GM12878 (cell line): Measurements from ENCODE around the gene TIMM10. TPM values are rescaled to one million over a fixed set of nuclear protein-coding genes. Genes with fewer than 3 reads are reported as not detected.

Source experiments
- ATAC-seq: fragments of 200-7000 bp; cut with Tn5 transposase; 3 replicates; pipeline ENCODE4 v1.9.1; 2020; ENCODE audit warnings: mild to moderate bottlenecking, moderate library complexity
- BruUV-seq: library from RNA; stranded (reverse); fragments of 400-500 nt; replicated peaks from 2 replicates; lab custom pipeline; 2021; lab: Mats Ljungman, UMichigan
- CTCF ChIA-PET: fragments of 300-600 bp; sonication (Branson Sonifier 250); formaldehyde crosslinking; extraction: SDS; loops from one replicate; lab custom pipeline; 2021; ENCODE audit warnings: inconsistent platforms; lab: Yijun Ruan, JAX
- POLR2A ChIA-PET: fragments of 350-600 bp; formaldehyde crosslinking; extraction: SDS; loops from one replicate; lab custom pipeline; 2021; ENCODE audit warnings: inconsistent platforms; lab: Charles Lee
- RAD21 ChIA-PET: fragments of 300-600 bp; sonication (Branson Sonifier 250); formaldehyde crosslinking; loops from one replicate; lab custom pipeline; 2023; ENCODE audit warnings: antibody characterized with exemption; ENCODE audit not compliant: unreplicated experiment; lab: Charles Lee
- SMC1A ChIA-PET: fragments of 300-600 bp; sonication (Branson Sonifier 250); formaldehyde crosslinking; loops from one replicate; lab custom pipeline; 2023; ENCODE audit not compliant: unreplicated experiment, uncharacterized antibody; lab: Charles Lee
- DNase-seq: peaks from one replicate; pipeline ENCODE4 v3.0.0-alpha.2; 2011; ENCODE audit warnings: low read depth, low spot score
- FAIRE-seq: peaks from 3 replicates; lab custom pipeline; 2011; peaks lifted over from hg19 to GRCh38; lab: Jason Lieb, UNC
- H2AFZ ChIP-seq: 2 replicates; pipeline ENCODE4 v1.6.0; 2011; ENCODE audit warnings: low read depth, low read length, control low read depth; ENCODE audit not compliant: control insufficient read depth
- H3K27ac ChIP-seq: 2 replicates; pipeline ENCODE4 v1.5.1; 2011; ENCODE audit warnings: control low read depth; ENCODE audit not compliant: control insufficient read depth, insufficient read depth
- H3K27me3 ChIP-seq, 2 experiments: replicated peaks in 1 of 2; 2 replicates each; pipeline versions ENCODE4 v1.6.0 to v1.6.1; 2011; ENCODE audit warnings: low read length in 1 of 2; ENCODE audit not compliant: control insufficient read depth in 2 of 2, insufficient read depth in 2 of 2
- H3K36me3 ChIP-seq, 2 experiments: 2 replicates each; pipeline ENCODE4 v1.5.1; 2011; ENCODE audit warnings: low read length in 1 of 2; ENCODE audit not compliant: control insufficient read depth in 2 of 2, insufficient read depth in 2 of 2
- H3K4me1 ChIP-seq: 2 replicates; pipeline ENCODE4 v1.6.1; 2011; ENCODE audit warnings: mild to moderate bottlenecking, low read length, moderate library complexity, mixed read lengths; ENCODE audit not compliant: control insufficient read depth, insufficient read depth
- H3K4me2 ChIP-seq: 2 replicates; pipeline ENCODE4 v1.6.0; 2011; ENCODE audit warnings: control low read depth; ENCODE audit not compliant: control insufficient read depth, insufficient read depth
- H3K4me3 ChIP-seq: fragments of 200-600 bp; sonication (generic); 2 replicates; pipeline ENCODE4 v1.5.1; 2016
- H3K79me2 ChIP-seq: 2 replicates; pipeline ENCODE4 v1.6.0; 2011; ENCODE audit warnings: low read length; ENCODE audit not compliant: control insufficient read depth, insufficient read depth
- H3K9ac ChIP-seq: 2 replicates; pipeline ENCODE4 v1.8.0; 2011; ENCODE audit warnings: low read length, control low read depth, mixed read lengths; ENCODE audit not compliant: control insufficient read depth, insufficient read depth
- H3K9me3 ChIP-seq: replicated peaks from 3 replicates; pipeline ENCODE4 v1.5.1; 2011; ENCODE audit warnings: mild to moderate bottlenecking, low read length; ENCODE audit not compliant: control insufficient read depth, insufficient read depth
- H4K20me1 ChIP-seq: 2 replicates; pipeline ENCODE4 v1.6.0; 2011; ENCODE audit not compliant: control insufficient read depth, insufficient read depth
- CBFB ChIP-seq: IDR thresholded peaks from 2 replicates; pipeline ENCODE4 v1.6.1; 2016; ENCODE audit warnings: antibody characterized with exemption, low read depth
- CBX3 ChIP-seq: fragments of 200-600 bp; sonication (generic); IDR thresholded peaks from 2 replicates; pipeline ENCODE4 v1.6.1; 2016; ENCODE audit warnings: low read depth, borderline replicate concordance
- MEF2A ChIP-seq: IDR thresholded peaks from 2 replicates; pipeline ENCODE4 v1.6.1; 2011; ENCODE audit warnings: low read depth, mild to moderate bottlenecking, low read length, moderate library complexity; ENCODE audit not compliant: insufficient read depth
- NR2F1 ChIP-seq: fragments of 450-650 bp; conservative IDR thresholded peaks from 2 replicates; pipeline ENCODE4 v1.6.1; 2017; ENCODE audit warnings: mild to moderate bottlenecking
- RAD21 ChIP-seq: IDR thresholded peaks from 2 replicates; pipeline ENCODE4 v1.6.1; 2011; ENCODE audit warnings: mild to moderate bottlenecking, low read depth, low read length, moderate library complexity; ENCODE audit not compliant: insufficient read depth
- STAT3 ChIP-seq: IDR thresholded peaks from 2 replicates; pipeline ENCODE4 v1.6.1; 2011; ENCODE audit warnings: low read depth, low read length, improper control_type of control experiment
- TCF3 ChIP-seq: IDR thresholded peaks from 2 replicates; pipeline ENCODE4 v1.6.1; 2012; ENCODE audit warnings: low read depth, mild to moderate bottlenecking, low read length, borderline replicate concordance; ENCODE audit not compliant: insufficient read depth
- ZNF217 ChIP-seq: fragments of 450-650 bp; IDR thresholded peaks from 2 replicates; pipeline ENCODE4 v1.6.1; 2017; ENCODE audit warnings: antibody characterized with exemption, mild to moderate bottlenecking
- WGBS: methylation state at CpG from one replicate; pipeline ENCODE4 v1.1.6; 2016; ENCODE audit warnings: low lambda C conversion rate; ENCODE audit not compliant: insufficient replicate concordance, insufficient coverage; ENCODE audit errors: missing lambda C conversion rate; 5-methylcytosine and 5-hydroxymethylcytosine counted together
- in situ Hi-C: fragments of 300-500 bp; cut with MboI; formaldehyde crosslinking; loops from 9 replicates; pipeline ENCODE4 v1.14.3; 2018; ENCODE audit warnings: mixed read lengths
- intact Hi-C: fragments of 100-400 bp; cut with micrococcal nuclease; formaldehyde crosslinking; loops from one replicate; pipeline ENCODE4 v1.14.2; 2022; ENCODE audit not compliant: unreplicated experiment
- polyA plus RNA-seq, 11 experiments: library from polyadenylated mRNA; depleted of rRNA in 4 of 11; unstranded in 6 of 11; stranded (reverse) in 5 of 11; fragments of >200 nt; fragmentation: Nextera tagmentation in 4 of 11; fragmentation: Illumina TruSeq in 1 of 11; extraction: Ambion mirVana in 4 of 11; extraction: Trizol in 1 of 11; gene quantifications; 1 replicate in 1 of 11; 2 replicates in 10 of 11; pipeline versions ENCODE4 v1.2.1 to v1.2.3, GENCODE V29; 2011 to 2016; ENCODE audit warnings: inconsistent platforms in 2 of 11, missing spikeins in 2 of 11, low read depth in 1 of 11
- total RNA-seq, 4 experiments: library from RNA; depleted of rRNA in 3 of 4; stranded (reverse); fragments of >200 nt in 3 of 4; fragmentation: Illumina TruSeq in 1 of 4; extraction: Trizol in 1 of 4; gene quantifications; 2 replicates each; pipeline versions ENCODE4 v1.2.1 to v1.2.3, GENCODE V29; 2013 to 2021
- TF ChIP-seq, protein P1 (sequence below): fragments of 450-650 bp; IDR thresholded peaks from 2 replicates; pipeline ENCODE4 v1.6.1; 2018; ENCODE audit warnings: mild to moderate bottlenecking, low read depth, moderate library complexity; ENCODE audit not compliant: partially characterized antibody
- TF ChIP-seq, protein P2 (sequence below): fragments of 450-650 bp; IDR thresholded peaks from 2 replicates; pipeline ENCODE4 v1.6.1; 2016; ENCODE audit warnings: mild to moderate bottlenecking

The TIMM10 gene
- total and polyA plus RNA-seq, 10 of the 15 experiments (the other 5 are each of a cell fraction or from before 2014, with no cell fraction given): 148 to 898 (median 206) TPM

DNA sequence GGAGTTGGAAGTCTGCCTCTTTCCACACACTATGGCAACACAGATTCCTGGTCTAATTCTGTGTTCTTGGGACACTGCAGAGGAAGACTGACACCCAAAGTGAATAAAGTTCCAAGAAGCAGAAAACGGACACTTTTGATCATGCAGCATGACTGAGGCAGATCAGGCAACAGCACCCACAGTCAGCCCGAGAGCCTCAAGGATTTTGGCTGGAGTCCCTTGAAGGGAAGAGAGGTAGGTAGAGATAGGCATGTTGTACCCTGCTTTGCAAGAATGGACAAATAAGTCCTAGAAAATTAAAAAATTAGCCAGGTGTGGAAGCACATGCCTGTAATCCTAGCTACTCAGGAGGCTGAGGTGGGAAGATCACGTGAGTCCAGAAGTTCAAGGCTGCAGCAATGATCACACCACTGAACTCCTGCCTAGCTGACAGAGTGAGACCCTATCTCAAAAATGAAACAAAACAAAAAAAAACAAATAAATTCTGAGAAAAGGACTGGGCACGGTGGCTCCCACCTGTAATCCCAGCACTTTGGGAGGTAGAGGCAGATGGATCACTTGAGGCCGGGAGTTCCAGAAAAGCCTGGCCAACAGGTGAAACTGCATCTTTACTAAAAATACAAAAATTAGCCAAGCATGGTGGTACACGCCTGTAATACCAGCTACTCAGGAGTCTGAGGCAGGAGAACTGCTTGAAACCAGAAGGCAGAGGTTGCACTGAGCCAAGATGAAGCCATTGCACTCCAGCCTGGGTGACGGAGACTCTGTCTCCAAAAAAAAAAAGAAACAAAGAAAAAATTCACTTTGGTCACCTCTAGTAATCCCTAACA lies 22.0 kb downstream of the TIMM10 start:
- Histone ChIP-seq H3K79me2 (no peaks in the 10 kb centered on the region), H3K4me1 (no peaks in the 10 kb centered on the region), H3K4me2 (no peak overlapping the region), H4K20me1 (no peaks in the 10 kb centered on the region), H3K4me3 (no peak overlapping the region), H3K9me3 (no peaks in the 10 kb centered on the region), H3K36me3 (no peaks in the 10 kb centered on the region), H3K27ac (no peak overlapping the region), H2AFZ (no peak overlapping the region), H3K9ac (no peak overlapping the region), H3K27me3 (no peaks in the 10 kb centered on the region)
- 96% methylated on average over 7 of the region's 7 CpGs for WGBS
- POLR2A ChIA-PET: interaction anchor here (0.5 kb wide), 1 partner anchor 51 kb away, joined by 4 read pairs; no protein-coding TSS in a partner anchor
- no peak for DNase-seq
- no TSS peak for BruUV-seq
- SMC1A ChIA-PET: interaction anchor here (1.2 to 4.9 kb wide), 2 partner anchors 14 to 175 kb away, joined by 3 to 20 read pairs; no protein-coding TSS in a partner anchor
- no peak for FAIRE-seq
- ATAC-seq: no peak
- CTCF ChIA-PET: interaction anchor here (0.7 to 5.7 kb wide), 3 partner anchors 15 to 1721 kb away, joined by 3 to 54 read pairs (median 4); no protein-coding TSS in a partner anchor
- TF ChIP-seq NR2F1: no peak
- no peak for TF ChIP-seq MEF2A
- no peak for TF ChIP-seq CBX3
- TF ChIP-seq, protein P1, sequence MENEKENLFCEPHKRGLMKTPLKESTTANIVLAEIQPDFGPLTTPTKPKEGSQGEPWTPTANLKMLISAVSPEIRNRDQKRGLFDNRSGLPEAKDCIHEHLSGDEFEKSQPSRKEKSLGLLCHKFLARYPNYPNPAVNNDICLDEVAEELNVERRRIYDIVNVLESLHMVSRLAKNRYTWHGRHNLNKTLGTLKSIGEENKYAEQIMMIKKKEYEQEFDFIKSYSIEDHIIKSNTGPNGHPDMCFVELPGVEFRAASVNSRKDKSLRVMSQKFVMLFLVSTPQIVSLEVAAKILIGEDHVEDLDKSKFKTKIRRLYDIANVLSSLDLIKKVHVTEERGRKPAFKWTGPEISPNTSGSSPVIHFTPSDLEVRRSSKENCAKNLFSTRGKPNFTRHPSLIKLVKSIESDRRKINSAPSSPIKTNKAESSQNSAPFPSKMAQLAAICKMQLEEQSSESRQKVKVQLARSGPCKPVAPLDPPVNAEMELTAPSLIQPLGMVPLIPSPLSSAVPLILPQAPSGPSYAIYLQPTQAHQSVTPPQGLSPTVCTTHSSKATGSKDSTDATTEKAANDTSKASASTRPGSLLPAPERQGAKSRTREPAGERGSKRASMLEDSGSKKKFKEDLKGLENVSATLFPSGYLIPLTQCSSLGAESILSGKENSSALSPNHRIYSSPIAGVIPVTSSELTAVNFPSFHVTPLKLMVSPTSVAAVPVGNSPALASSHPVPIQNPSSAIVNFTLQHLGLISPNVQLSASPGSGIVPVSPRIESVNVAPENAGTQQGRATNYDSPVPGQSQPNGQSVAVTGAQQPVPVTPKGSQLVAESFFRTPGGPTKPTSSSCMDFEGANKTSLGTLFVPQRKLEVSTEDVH: no peak
- no peak for TF ChIP-seq ZNF217
- no peak for TF ChIP-seq RAD21
- TF ChIP-seq, protein P2, sequence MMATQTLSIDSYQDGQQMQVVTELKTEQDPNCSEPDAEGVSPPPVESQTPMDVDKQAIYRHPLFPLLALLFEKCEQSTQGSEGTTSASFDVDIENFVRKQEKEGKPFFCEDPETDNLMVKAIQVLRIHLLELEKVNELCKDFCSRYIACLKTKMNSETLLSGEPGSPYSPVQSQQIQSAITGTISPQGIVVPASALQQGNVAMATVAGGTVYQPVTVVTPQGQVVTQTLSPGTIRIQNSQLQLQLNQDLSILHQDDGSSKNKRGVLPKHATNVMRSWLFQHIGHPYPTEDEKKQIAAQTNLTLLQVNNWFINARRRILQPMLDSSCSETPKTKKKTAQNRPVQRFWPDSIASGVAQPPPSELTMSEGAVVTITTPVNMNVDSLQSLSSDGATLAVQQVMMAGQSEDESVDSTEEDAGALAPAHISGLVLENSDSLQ: no peak
- TF ChIP-seq CBFB: no peak
- TF ChIP-seq STAT3: no peak
- no peak for TF ChIP-seq TCF3
- in situ Hi-C loops: no loop called here
- intact Hi-C loops: no loop called here
- RAD21 ChIA-PET: interaction anchor here (1.2 kb wide), 1 partner anchor 15 kb away, joined by 3 read pairs; no protein-coding TSS in a partner anchor
